Caki2 (cell line): ENCODE results near the gene PLCH1. TPM values are rescaled to one million over a fixed set of nuclear protein-coding genes. Genes with fewer than 3 reads are reported as not detected.

ENCODE experiments used
- DNase-seq: peaks from one replicate; pipeline ENCODE4 v3.0.0-alpha.2; 2015; ENCODE audit warnings: low read depth
- in situ Hi-C: cut with HindIII; loops from 2 replicates; pipeline ENCODE4 v1.10.0; 2016; ENCODE audit warnings: low sequenced_read_pairs, low pct_unique_long_range_greater_than_20kb, mixed read lengths
- total RNA-seq: library from RNA; depleted of rRNA; stranded (reverse); fragments of >200 nt; shearing (Covaris generic); gene quantifications from 2 replicates; pipeline ENCODE4 v1.2.3, GENCODE V29; 2014; ENCODE audit warnings: low replicate concordance; rRNA removed

PLCH1 gene
- total RNA-seq = 2.7 and 5.6 TPM in 2 replicates

DNA sequence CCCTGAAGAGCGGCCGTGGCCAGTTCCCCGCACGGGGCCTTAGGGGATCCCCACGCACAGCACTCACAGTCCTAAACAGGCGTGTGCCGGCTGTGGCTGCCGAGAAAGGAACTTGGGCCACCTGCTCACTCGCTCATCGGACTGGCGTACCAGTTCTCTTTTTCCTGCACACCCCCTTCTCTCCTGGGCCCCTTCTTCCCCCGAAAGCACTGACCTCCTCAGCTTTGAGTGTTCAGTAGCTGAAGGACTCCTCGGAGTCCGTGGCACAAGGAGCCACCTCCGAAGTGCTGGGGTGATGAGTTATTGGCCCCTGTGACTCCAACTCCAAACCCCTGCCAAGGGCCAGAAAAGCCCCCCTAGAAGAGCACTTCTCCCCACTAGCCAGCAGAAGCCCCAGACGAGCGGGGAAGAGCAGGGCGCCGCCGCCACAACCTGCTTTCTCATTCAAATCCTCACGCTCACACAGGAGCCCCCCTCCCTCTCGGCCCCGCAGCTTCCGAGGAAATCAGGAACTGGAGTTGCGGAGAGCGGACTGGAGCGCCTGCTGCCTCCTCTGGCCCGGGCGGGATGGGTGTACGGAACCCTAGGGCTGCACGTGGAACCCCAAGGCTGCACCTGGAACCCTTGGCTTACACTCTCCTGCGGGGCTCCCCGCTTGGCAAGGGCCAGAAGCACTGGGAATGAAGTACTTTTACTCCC lies at the start of gene PLCH1:
Gene PLCH1 (minus strand): TSS at position 446 of the 699 bp plus-strand sequence. CDS start 40,847 bp downstream, outside the sequence.
- peak; percentile 90 for DNase-seq
- in situ Hi-C loops = no loop called here

DNA sequence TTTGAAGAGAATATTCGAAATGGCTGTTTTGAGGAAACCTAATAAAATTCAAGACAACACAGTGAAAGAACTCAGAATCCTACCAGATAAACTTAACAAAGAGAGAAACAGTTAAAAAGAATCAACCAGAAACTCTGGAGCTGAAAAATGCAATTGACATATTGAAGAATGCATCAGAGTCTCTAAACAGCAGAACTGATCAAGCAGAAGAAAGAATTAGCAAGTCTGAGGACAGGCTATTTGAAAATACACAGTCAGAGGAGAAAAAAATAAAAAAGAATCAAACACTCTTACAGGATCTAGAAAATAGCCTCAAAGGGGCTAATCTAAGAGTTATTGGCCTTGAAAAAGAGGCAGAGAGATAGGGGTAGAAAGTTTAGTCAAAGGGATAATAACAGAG lies 47.7 kb upstream of the PLCH1 start:
- DNase-seq = no peak
- in situ Hi-C loops = no loop called here

GRCh38 chr3:155791190-155791589 lies 46.3 kb upstream of the PLCH1 start:
- in situ Hi-C loops = no loop called here
- no peak for DNase-seq

DNA sequence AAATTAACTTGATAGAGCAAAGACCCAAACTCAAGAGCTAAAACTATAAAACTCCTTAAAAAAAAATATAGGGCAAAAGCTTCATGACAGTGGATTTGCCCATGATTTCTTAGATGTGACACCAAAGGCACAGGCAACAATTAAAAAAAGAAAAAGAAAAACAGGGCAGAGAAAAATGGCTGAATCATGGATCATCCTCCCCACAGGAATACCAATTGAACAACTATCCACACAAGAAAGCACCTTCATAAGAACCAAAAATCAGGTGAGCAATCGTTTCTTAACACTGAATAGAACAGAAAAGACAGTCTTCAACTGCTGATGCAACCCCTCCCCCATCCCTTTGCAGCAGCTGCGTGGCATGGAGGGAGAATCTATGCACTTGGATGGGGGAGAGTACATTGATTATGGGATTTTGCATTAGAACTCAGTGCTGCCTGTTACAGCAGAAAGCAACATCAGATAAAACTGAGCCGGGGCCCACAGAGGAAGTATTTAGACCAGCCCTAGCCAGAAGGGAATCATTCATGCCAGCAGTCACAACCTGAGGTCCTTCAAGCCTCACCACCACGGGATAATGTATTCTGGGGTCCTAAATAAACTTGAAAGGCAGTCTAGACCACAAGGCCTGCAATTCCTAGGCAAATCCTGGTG lies 45.5 kb upstream of the PLCH1 start:
- in situ Hi-C loops = no loop called here

DNA sequence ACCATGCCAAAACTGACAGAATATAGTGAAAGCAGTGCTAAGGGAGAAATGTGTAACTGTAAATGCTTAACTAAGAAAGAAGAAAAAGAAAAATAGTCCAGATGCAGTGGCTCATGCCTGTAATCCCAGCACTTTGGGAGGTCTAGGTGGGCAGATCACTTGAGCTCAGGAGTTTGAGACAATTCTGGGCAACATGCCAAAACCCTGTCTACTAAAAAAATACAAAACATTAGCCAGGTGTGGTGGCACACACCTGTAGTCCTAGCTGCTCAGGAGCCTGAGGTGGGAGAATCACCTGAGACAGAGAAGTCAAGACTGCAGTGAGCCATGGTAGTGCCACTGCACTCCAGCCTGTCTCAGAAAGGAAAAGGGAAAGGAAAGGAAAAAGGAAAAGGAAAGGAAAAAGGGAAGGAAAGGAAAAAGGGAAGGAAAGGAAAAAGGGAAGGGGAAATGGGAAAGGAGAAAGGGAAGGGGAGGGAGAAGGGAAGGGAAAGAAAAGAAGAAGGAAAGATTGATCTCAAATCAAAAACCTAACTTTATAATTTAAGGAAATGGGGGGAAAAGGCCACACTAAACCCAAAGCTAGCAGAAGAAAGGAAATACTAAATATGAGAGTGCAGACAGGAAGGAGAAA lies 40.9 kb upstream of the PLCH1 start:
- DNase-seq = no peak
- in situ Hi-C loops = no loop called here

More for the DNA sequence above, 45.5 kb upstream of the PLCH1 start:
- DNase-seq = no peak

GRCh38 chr3:155782390-155782953 lies 37.6 kb upstream of the PLCH1 start:
- in situ Hi-C loops = no loop called here
- DNase-seq = no peak

- DNase-seq = no peak
- in situ Hi-C loops = no loop called here
Observed at GRCh38 chr3:155780291-155780690, 35.4 kb upstream of the PLCH1 start.

GRCh38 chr3:155778462-155778861 lies 33.6 kb upstream of the PLCH1 start:
- DNase-seq = no peak
- in situ Hi-C loops = no loop called here

DNA sequence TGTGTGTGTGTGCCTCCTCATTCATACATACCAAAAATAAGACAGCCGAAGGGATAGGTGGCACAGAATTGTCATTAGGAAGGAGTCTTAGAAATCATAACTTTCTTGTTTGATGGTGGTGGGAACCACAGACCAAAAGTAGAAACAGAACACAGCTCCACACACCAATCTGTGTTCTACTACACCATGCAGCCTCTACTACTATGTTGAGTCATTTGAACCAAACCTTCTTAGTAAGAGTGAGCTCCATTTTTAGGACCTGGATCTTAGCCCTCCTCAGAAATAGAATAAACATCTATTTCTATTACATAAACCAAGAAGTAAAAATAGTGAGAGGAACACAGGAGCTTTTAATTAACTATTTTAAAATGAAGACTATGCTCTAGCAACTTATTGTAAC lies 27.9 kb upstream of the PLCH1 start:
- in situ Hi-C loops = no loop called here
- DNase-seq = no peak

DNA sequence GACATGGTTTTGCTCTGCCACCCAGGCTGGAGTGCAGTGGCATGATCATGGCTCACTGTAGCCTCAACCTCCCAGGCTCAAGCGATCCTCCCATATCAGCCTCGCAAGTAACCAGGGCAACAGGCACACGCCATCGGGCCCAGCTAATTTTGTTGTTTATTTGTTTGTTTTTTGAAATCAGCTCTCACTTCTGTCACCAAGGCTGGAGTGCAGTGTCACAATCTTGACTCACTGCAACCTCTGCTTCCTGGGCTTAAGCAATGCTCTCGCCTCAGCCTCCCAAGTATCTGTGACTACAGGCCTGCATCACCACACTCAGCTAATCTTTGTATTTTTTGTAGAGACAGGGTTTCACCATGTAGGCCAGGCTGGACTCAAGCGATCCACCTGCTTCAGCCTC lies 26.3 kb upstream of the PLCH1 start:
- no peak for DNase-seq
- in situ Hi-C loops = no loop called here

GRCh38 chr3:155766206-155766605 lies 21.3 kb upstream of the PLCH1 start:
- in situ Hi-C loops = no loop called here
- DNase-seq = peak; percentile 44

DNA sequence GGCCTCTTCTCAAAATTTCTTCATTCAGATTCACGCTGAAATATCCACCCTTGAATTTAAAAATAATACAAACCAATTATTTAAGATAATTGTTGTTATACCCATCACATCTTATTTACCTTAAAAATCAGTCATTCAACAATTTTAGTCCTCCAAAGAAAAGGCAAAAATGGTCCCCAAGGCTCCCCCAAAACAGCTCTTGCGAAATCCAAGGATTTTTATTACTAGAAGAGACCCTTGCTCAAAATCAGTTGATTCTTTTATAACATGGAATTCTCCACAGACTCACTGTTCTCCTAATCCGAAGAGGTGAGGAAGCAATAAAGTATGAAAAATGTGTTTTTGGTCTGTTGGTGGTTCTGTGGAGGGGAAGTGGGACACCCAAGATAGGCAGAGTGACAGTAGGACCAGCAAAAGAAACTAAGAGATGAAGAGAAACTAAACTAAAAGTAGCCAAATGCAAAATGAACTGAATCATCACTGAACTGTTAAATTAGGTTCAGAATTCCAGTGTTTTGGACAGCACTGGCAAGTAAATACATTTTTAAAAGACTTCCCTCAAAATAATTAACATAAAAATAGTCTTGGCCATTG lies 19.1 kb upstream of the PLCH1 start:
- in situ Hi-C loops = no loop called here

GRCh38 chr3:155760653-155761052 lies 15.8 kb upstream of the PLCH1 start:
- in situ Hi-C loops = no loop called here
- DNase-seq = no peak

More for the DNA sequence above, 19.1 kb upstream of the PLCH1 start:
- no peak for DNase-seq

DNA sequence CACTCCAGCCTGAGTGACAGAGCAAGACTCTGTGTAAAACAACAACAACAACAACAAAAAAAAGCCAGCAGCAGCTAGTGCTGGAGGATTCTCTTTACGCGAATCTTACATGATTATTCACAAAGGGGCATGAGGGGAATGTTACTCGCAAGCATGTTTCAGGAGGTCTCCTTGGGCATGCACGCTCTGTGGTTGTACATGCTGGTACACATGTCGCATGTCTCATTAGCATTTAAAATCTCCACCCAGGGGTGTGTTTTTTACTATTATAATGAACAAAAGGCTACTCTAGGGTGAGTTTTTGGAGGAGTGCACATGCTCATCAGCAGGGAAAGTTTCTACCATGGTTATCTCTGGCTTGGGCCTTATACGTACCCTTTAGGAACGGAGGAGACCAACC lies 12.7 kb upstream of the PLCH1 start:
- in situ Hi-C loops = no loop called here
- DNase-seq = no peak

- peak; percentile 44 for DNase-seq
- in situ Hi-C loops = no loop called here
Observed at GRCh38 chr3:155753038-155753639, 8.3 kb upstream of the PLCH1 start.

GRCh38 chr3:155748611-155749365 lies 3.9 kb upstream of the PLCH1 start:
- peak; percentile 51 for DNase-seq
- in situ Hi-C loops = no loop called here

GRCh38 chr3:155747946-155748290 lies 3.0 kb upstream of the PLCH1 start:
- DNase-seq = no peak
- in situ Hi-C loops = no loop called here
